Peyer's patch (tissue), 4 donors: ENCODE results near the gene GADD45G.

ENCODE experiments used
- CTCF ChIP-seq, 6 experiments: fragments of 450-650 bp in 4 of 6; fragments of 200-600 bp in 2 of 6; sonication (generic) in 1 of 6; IDR thresholded peaks; one replicate each; pipeline ENCODE4 v1.5.1; 2017 to 2019; ENCODE audit warnings: antibody characterized with exemption in 6 of 6, mild to moderate bottlenecking in 3 of 6, moderate library complexity in 1 of 6
- POLR2A ChIP-seq, 2 donors: fragments of 450-650 bp; IDR thresholded peaks; one replicate each; pipeline ENCODE4 v1.5.1; 2017; ENCODE audit warnings: antibody characterized with exemption in 2 of 2, mild to moderate bottlenecking in 2 of 2, moderate library complexity in 2 of 2

- TF ChIP-seq CTCF (IDR thresholded peaks at IDR 0.05) (no peak), POLR2A (IDR thresholded peaks at IDR 0.05) (no peak)
Measured at GRCh38 chr9:89641980-89642379, 37.2 kb downstream of the GADD45G start.
